H1 (cell line): Measurements from ENCODE around the gene FBXO41. TPM values are rescaled to one million over a fixed set of nuclear protein-coding genes. Genes with fewer than 3 reads are reported as not detected.

Experiments used
- CBX8 ChIP-seq: fragments of 300-800, 300-1000 bp; sonication (generic); IDR thresholded peaks from 2 replicates; pipeline ENCODE4 v1.7.1; 2016; ENCODE audit warnings: low read depth, low read length, borderline replicate concordance
- POLR2AphosphoS5 ChIP-seq: IDR thresholded peaks from 2 replicates; pipeline ENCODE4 v1.6.1; 2011; ENCODE audit warnings: low read depth, low read length
- SUZ12 ChIP-seq: fragments of 200-600 bp; sonication (generic); IDR thresholded peaks from 2 replicates; pipeline ENCODE4 v1.6.1; 2012; ENCODE audit warnings: mild to moderate bottlenecking, inconsistent platforms, low read length, moderate library complexity, mixed read lengths
- polyA plus RNA-seq, 7 experiments: library from polyadenylated mRNA; depleted of rRNA in 3 of 7; stranded (reverse) in 5 of 7; unstranded in 2 of 7; fragments of >200 nt in 5 of 7; fragments of 200-250 nt in 2 of 7; gene quantifications; 1 replicate in 5 of 7; 2 replicates in 1 of 7; 4 replicates in 1 of 7; pipeline versions ENCODE4 v1.2.1 to v1.2.3, GENCODE V29; 2011 to 2013; ENCODE audit warnings: missing spikeins in 2 of 7, mixed read lengths in 2 of 7
- total RNA-seq: library from RNA; stranded (reverse); fragmentation: NEBNext Ultra II Directional; extraction: Animal tissue kit (Norgen Biotek cat#: 25700); gene quantifications from 2 replicates; pipeline ENCODE4 v1.2.1, GENCODE V29; 2021

The FBXO41 gene
- total and polyA plus RNA-seq, 2 of the 8 experiments (the other 6 are each of a cell fraction or from before 2014, with no cell fraction given), result 11.2 to 14.3 TPM

GRCh38 chr2:73301636-73302035, 17.4 kb upstream of the FBXO41 start (continued):
- no peak for TF ChIP-seq CBX8
- no peak for TF ChIP-seq POLR2AphosphoS5
- no peak for TF ChIP-seq SUZ12
